GM18505 (cell line): ENCODE results near the gene LCMT2.

Experiments
- ATAC-seq: cut with Tn5 transposase; IDR thresholded peaks from one replicate; pipeline ENCODE4 v1.9.1; 2021; ENCODE audit not compliant: unreplicated experiment
- POLR2A ChIP-seq: IDR thresholded peaks from 4 replicates; pipeline ENCODE4 v1.6.1; 2011; ENCODE audit warnings: borderline replicate concordance; ENCODE audit not compliant: insufficient read depth, insufficient read length; ENCODE audit errors: extremely low read depth

Gene LCMT2

GRCh38 chr15:43329960-43330779 lies at the start of gene LCMT2:
Gene LCMT2, minus strand, starts transcription at chr15:43330573. Its CDS starts 84 bp downstream, at chr15:43330489.
- peak; percentile 93 for TF ChIP-seq POLR2A

GRCh38 chr15:43378601-43379000 lies 48.2 kb upstream of the LCMT2 start:
- TF ChIP-seq POLR2A: no peak
- ATAC-seq: no peak

More at GRCh38 chr15:43329960-43330779, at the start of gene LCMT2:
- peak; percentile 75 for ATAC-seq

GRCh38 chr15:43376017-43376705 lies 45.8 kb upstream of the LCMT2 start:
- no peak for TF ChIP-seq POLR2A
- ATAC-seq: no peak

- peak; percentile 79 for TF ChIP-seq POLR2A
- peak; percentile 79 for ATAC-seq
Measured at GRCh38 chr15:43370975-43371974, 40.9 kb upstream of the LCMT2 start, which contains the start of the genes TUBGCP4 and ZSCAN29. Gene TUBGCP4, plus strand, starts transcription at chr15:43371101. Its CDS starts 254 bp downstream, at chr15:43371355. Gene ZSCAN29, minus strand, starts transcription at chr15:43371043. Its CDS starts 1,130 bp downstream, at chr15:43369913.

GRCh38 chr15:43370310-43370974 lies 40.1 kb upstream of the LCMT2 start:
- TF ChIP-seq POLR2A: no peak
- peak; percentile 34 for ATAC-seq

- no peak for TF ChIP-seq POLR2A
- ATAC-seq: no peak
Measured at GRCh38 chr15:43361313-43361903, 31.0 kb upstream of the LCMT2 start.

GRCh38 chr15:43360821-43361220 lies 30.4 kb upstream of the LCMT2 start:
- TF ChIP-seq POLR2A: no peak
- ATAC-seq: no peak

- ATAC-seq: no peak
- TF ChIP-seq POLR2A: no peak
Measured at GRCh38 chr15:43352693-43353382, 22.5 kb upstream of the LCMT2 start.

GRCh38 chr15:43347114-43347513 lies 16.7 kb upstream of the LCMT2 start:
- ATAC-seq: no peak

GRCh38 chr15:43346305-43346704 lies 15.9 kb upstream of the LCMT2 start:
- no peak for TF ChIP-seq POLR2A
- ATAC-seq: no peak

More at GRCh38 chr15:43347114-43347513, 16.7 kb upstream of the LCMT2 start:
- no peak for TF ChIP-seq POLR2A

- no peak for TF ChIP-seq POLR2A
- peak; percentile 16 for ATAC-seq
Measured at GRCh38 chr15:43330780-43331087, 361 bp upstream of the LCMT2 start.
